NCI-H1694 (cell line): Measurements from ENCODE around the gene MB.

Source experiments
- DNase-seq: peaks from one replicate; lab custom pipeline; 2025; lab: John Stamatoyannopoulos, UW

Gene MB

GRCh38 chr22:35593891-35594470 lies 23.1 kb downstream of the MB start:
- DNase-seq, result no peak

DNA sequence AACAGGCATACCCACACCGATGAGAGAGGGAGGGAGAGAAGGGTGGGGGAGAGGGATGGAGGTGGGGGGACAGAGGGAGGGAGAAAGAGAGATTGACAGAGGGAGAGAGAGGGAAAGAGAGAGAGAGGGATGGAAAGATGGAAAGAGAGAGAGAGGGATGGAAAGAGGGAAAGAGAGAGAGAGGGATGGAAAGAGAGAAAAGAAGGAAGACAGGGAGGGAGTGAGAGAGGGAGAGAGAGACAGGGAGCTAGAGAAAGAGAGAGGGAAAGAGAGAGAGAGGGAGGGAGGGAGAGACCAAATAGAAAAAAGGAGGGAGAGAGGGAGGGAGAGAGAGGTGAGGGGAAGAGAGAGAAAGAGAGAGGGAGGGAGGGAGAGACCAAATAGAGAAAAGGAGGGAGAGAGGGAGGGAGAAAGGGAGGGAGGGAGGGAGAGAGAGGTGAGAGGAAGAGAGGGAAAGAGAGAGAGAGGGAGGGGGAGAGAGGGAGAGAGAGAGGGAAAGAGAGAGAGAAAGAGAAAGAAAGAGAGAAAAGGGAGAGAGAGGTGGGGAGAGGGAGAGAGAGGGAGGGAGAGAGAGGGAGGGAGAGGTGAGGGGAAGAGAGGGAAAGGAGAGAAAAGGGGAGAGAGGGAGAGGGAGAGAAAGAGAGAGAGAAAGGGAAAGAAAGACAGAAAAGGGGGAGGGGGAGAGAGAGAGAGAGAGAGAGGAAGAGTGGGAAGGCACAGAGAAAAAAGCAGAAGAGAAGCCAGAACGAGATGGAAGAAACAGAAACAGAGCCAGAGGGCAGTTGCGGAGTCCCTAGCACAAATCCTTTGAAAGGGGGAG lies 23.8 kb downstream of the MB start:
- DNase-seq, result no peak

GRCh38 chr22:35592418-35592967 lies 24.6 kb downstream of the MB start:
- no peak for DNase-seq

DNA sequence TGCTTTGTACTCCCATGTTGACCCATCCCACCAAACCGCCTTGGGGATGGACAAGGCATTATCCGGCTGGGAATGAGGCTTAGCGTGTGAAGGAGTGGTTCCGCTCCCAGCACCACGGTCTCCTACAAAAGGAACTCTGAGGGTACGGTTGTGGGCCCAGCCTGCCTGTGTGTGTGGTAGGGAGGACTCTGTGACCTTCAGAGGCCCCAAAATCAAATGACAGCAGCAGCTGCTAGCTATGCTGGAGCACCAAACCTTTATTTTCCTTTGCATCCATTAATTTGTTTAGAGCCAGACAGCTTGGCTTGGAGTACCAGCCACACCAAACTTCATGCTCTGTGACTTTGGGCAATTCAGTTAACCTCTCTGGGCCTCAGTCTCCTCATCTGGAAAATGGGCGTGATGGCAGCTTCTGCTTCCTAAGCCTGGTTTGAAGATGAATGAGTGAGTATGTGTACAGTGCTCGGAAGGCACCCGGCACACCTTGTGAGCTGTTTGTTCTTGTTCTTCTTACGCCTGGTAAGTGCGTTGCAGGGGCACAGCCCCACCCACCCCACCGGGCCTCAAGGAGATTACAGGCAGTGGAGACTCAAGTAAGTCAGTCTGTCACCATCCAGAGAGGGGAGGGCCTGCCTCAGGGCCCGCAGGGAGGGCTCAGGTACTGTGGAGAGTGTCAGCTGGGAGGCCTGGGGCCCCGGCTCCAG lies 25.3 kb downstream of the MB start:
- no peak for DNase-seq

DNA sequence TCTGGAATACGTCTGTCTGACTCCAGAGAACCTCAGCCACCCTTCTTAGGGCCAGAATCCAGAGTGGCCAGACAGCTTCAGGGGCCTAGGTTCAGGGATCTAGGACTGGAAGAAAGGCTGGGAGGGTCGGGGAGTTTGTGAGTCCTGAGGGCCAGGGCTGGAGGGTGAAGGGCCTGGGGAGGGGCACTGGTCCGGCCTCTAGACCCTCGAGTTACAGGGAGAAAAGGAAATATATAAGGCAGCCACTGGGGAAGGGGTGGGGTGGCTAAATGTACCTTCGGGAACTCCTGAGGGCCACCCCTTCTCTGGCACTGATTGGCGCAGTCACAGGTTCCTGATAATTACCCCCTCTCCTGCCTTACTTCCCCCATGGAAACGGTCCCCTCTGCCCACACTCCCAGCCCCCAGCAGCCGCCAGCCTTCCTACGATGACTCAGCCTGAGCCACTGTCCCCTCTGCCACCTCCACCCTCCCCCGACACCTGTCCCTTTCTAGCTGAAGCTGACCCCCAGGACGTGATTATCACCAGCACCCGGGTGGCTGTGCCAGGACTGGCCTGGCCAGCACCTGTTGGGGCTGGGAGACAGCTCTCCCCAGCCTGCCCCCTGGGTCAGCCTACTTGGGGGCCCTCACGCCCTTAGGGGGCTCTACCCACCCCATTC lies 26.4 kb downstream of the MB start:
- DNase-seq, result no peak

DNA sequence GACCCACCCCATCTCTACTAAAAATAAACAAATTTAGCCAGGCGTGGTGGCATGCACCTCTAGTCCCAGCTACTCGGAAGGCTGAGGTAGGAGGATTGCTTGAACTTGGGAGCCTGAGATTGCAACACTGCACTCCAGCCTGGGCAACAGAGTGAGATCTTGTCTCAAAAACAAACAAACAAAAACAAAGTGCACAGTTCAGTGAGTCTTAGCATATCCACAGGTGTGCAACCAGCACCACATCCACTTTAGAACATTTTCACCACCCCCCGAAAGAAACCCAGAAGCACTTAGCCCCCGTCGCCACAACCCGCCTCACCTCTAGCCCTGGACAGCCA lies 27.4 kb downstream of the MB start:
- no peak for DNase-seq

- no peak for DNase-seq
These were observed 27.9 kb downstream of the MB start for GRCh38 chr22:35589071-35589755.

- DNase-seq, result no peak
These were observed 29.2 kb downstream of the MB start for GRCh38 chr22:35587896-35588295.

DNA sequence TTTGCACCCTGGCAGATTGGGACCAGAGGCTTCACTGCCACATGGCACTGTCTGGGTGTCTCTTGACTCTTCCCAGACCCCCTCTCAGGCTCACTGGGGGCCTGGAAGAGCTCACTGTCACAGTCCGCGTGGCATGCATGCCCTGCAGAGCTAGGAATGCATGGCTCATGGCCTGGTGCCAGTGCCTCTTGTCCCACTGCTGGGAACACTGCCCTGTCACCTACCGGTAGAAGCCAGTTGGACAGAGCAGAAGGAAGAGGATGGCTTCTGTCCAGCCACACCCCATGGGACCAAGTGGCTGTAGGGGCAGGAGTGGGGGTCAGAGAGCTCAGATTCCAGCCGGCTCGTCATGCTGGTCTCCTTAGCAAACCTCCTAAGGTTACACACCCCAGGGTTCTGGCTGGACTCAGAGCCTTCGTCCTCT lies 29.7 kb downstream of the MB start:
- no peak for DNase-seq

DNA sequence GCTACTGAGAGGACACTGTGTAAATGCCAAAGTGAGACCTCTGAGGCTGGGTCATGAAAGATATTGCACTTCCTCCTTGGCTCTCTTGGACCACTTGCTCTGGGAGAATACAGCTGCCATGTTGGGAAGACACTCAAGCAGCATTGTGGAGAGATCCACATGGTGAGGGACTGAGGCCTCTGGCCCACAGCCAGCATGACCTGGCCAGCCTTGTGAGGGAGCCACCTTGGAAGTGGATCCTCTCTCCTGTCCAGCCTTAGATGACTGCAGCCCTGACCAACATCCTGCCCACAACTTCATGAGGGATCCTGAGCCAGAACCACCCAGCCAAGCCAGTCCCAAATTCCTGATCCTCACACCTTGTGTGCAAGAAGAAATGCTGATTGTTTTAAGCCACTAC lies 30.4 kb downstream of the MB start:
- no peak for DNase-seq

DNA sequence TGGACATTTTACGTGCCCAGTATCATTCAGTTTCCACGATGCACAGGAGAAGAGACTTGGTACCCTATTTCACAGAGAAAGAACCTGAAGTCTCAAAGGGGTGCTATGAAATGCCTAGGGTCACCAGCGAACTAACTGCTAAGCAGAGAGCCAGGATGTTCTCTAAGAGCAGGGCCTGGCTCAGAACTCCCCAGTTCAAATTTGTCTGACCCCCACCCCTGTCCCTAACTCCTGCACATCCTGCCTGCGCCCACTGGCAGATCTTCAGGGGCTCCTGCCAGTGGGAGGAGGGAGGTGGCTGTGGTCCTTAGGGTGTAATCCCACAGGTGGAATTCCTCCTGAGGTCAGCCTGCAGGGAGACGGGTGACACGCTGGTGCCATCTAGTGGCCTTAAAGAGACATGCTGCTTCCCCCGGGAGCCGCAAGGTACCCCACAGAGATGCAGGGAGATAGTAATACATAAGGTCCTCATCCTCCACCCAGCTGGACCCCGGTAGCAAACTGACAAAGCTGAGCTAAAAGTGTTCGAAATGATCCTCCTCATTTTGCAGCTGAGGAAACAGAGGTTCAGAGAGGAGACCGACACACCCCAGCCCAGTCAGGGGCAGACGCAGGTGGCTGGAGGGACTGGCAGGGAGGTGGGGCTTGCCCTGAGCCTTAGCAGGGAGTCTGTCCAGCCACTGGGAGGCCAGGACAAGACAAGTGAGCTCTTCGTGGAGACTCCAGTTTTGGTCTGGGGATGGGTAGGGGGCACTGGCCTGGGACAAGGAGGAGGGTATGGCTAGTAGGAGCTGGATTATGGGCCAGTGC lies 34.1 kb downstream of the MB start:
- DNase-seq, result no peak

DNA sequence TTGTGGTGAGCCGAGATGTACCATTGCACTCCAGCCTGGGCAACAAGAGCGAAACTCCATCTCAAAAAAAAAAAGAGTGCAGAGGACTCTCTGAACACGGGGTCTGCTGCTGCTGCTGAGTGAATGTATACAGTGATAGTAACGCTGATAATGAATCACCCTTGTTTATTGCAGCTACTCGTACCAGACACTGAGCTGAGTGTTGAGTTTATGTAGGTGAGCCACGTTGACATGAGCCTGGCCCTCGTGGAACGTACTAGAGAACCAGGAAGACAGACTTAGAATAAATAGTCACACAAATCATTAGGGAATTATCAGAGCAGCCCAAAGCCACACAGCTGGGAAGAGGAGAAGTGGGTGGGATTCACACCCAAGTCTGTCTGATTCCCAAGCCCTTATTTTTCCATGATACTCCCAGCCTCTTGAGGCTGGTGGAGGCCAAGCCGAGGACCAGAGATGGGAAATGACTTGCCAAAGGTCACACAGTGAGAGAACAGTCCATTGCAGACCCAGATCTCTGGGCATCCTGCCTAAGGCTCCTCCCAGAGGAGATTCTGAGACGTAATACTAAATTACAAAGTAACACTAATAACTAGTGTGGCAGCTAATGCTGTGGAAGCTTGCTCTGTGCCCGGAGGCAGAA lies 34.8 kb downstream of the MB start:
- DNase-seq, result no peak

DNA sequence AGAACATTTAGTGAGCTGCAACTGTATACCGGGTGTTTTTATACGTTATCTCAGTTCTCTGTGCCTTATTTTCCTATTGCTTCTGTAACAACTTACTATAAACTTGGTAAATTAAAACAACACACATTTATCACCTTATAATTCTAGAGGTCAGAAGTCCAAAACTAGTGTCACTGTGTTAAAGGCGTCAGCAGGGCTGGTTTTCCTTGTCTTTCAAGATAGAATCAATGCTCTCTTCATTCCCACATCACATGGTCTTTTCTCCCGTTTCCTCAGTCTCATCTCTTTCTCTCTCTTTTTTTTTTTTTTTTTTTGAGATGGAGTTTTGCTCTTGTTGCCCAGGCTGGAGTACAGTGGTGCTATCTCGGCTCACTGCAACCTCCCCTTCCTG lies 36.1 kb downstream of the MB start:
- DNase-seq, result no peak

GRCh38 chr22:35580351-35581022 lies 36.6 kb downstream of the MB start:
- no peak for DNase-seq

- no peak for DNase-seq
These were observed 38.1 kb downstream of the MB start for GRCh38 chr22:35578836-35579575.

- DNase-seq, result no peak
These were observed 39.1 kb downstream of the MB start for GRCh38 chr22:35577799-35578659.

DNA sequence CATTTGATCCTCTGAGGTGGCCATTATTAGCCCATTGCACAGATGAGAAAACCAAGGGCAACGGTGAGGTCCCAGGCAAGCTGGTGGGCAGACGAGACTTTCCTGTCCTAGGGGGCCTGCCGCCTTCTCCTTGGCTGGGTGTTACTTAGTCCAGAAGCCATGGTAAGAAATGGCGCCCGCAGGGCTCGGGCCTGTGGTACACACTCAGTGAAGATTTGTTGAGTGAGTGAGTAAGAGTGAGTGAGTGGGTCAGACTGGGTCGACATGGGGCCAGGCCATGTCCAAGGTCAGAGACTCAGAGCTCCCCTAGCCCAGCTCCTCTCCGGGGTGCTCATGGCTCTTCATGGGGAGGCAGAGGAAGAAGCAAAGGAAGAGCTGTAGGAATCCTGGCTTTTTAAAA lies 40.5 kb downstream of the MB start:
- DNase-seq, result no peak

DNA sequence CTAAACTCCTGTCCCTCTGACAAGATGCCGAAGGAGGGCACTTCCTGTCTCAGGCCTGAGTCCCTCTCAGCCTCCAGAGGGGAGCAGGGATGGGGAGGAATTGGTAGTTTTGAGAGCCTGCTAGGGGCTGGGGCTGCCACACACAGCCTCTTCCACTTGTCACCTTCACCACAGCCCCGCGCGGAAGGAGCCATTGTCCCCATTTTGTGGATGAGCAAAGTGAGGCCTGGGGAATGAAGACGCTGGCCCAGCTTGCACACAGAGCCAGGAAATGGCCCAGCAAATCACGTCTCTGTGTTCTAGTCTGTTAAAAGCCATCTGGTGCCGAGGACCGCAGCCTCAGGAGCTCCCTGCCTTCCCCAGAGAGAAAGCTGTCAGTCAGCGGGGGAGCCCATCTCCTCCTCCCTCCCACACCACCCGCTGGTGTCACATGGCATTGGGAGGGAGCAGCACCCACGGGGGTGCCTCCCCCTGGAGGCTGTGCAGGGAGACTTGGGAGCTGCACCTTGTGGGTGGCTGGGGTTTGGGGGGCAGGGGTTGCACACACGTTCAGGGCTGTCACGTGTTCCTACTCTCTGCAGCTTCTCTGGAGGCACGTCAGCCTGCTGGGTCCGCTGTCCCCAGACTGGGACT lies 41.9 kb downstream of the MB start:
- DNase-seq, result no peak
